ENCODE results near the gene RFTN1. TPM values are rescaled to one million over a fixed set of nuclear protein-coding genes. Genes with fewer than 3 reads are reported as not detected.

Gene RFTN1
- total and polyA plus RNA-seq, 10 of the 15 experiments (the other 5 are each of a cell fraction or from before 2014, with no cell fraction given): 20.6 to 213 (median 147) TPM

GRCh38 chr3:16511681-16512434 is 1.6 kb downstream of the RFTN1 start (continued):
- no peak for TF ChIP-seq MAX (IDR thresholded peaks at IDR 0.05; ENCODE audit: low read depth, low read length)
- no peak for TF ChIP-seq BCLAF1 (IDR thresholded peaks at IDR 0.05)
- TF ChIP-seq GABPA (IDR thresholded peaks at IDR 0.05; ENCODE audit: low read depth): no peak
- TF ChIP-seq MYB (IDR thresholded peaks at IDR 0.05; ENCODE audit: borderline replicate concordance, low read depth, low read length): peak; percentile 58; the same call in 1 of the 2 replicates
- TF ChIP-seq ZNF207 (IDR thresholded peaks at IDR 0.05; ENCODE audit: borderline replicate concordance): no peak
- TF ChIP-seq RB1 (IDR thresholded peaks at IDR 0.05; ENCODE audit: borderline replicate concordance): no peak
- TF ChIP-seq SUZ12 (IDR thresholded peaks at IDR 0.05; ENCODE audit: unreplicated experiment): no peak
- TF ChIP-seq IKZF2 (IDR thresholded peaks at IDR 0.05): peak; percentile 96 to 98
- no peak for TF ChIP-seq ZBTB40 (IDR thresholded peaks at IDR 0.05; ENCODE audit: borderline replicate concordance)
- peak; percentile 94; the same call in 1 of the 2 replicates for TF ChIP-seq POLR2AphosphoS5 (IDR thresholded peaks at IDR 0.05; ENCODE audit: low read length)
- TF ChIP-seq WRNIP1 (IDR thresholded peaks at IDR 0.05; ENCODE audit: borderline replicate concordance, low read depth, low read length): no peak
- no peak for TF ChIP-seq CBX5 (IDR thresholded peaks at IDR 0.05; ENCODE audit: low read depth)
- TF ChIP-seq, protein P1, sequence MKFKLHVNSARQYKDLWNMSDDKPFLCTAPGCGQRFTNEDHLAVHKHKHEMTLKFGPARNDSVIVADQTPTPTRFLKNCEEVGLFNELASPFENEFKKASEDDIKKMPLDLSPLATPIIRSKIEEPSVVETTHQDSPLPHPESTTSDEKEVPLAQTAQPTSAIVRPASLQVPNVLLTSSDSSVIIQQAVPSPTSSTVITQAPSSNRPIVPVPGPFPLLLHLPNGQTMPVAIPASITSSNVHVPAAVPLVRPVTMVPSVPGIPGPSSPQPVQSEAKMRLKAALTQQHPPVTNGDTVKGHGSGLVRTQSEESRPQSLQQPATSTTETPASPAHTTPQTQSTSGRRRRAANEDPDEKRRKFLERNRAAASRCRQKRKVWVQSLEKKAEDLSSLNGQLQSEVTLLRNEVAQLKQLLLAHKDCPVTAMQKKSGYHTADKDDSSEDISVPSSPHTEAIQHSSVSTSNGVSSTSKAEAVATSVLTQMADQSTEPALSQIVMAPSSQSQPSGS (IDR thresholded peaks at IDR 0.05; ENCODE audit: low read length): no peak
- TF ChIP-seq ZZZ3 (IDR thresholded peaks at IDR 0.05; ENCODE audit: control insufficient read depth, insufficient read length, low read depth): no peak
- TF ChIP-seq POLR2A (IDR thresholded peaks at IDR 0.05; ENCODE audit: low read depth, low read length): peak; percentile 64
- TF ChIP-seq, protein P2, sequence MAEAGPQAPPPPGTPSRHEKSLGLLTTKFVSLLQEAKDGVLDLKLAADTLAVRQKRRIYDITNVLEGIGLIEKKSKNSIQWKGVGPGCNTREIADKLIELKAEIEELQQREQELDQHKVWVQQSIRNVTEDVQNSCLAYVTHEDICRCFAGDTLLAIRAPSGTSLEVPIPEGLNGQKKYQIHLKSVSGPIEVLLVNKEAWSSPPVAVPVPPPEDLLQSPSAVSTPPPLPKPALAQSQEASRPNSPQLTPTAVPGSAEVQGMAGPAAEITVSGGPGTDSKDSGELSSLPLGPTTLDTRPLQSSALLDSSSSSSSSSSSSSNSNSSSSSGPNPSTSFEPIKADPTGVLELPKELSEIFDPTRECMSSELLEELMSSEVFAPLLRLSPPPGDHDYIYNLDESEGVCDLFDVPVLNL (IDR thresholded peaks at IDR 0.05; ENCODE audit: low read depth, low read length): no peak
- no peak for TF ChIP-seq LARP7 (IDR thresholded peaks at IDR 0.05)
- no peak for TF ChIP-seq BRCA1 (IDR thresholded peaks at IDR 0.05; ENCODE audit: low read depth, low read length)
- TF ChIP-seq ESRRA (IDR thresholded peaks at IDR 0.05; ENCODE audit: low read length): no peak
- 0 out of 2 replicates have a peak, but pooled peaks have one; percentile 5 for TF ChIP-seq SMAD5 (IDR thresholded peaks at IDR 0.05; ENCODE audit: low read depth)
- TF ChIP-seq RUNX3 (IDR thresholded peaks at IDR 0.05; ENCODE audit: low read length): no peak
- TF ChIP-seq SPI1 (IDR thresholded peaks at IDR 0.05; ENCODE audit: borderline replicate concordance, insufficient read depth, low read depth, low read length): peak; percentile 76
